HK-2 (cell line): ENCODE results near the gene DAZAP1.
A peak's percentile ranks its signal among the peaks of the same experiment; 100 is the strongest.

ENCODE experiments used
- DNase-seq: peaks from one replicate; pipeline ENCODE4 v3.0.0-alpha.2; 2018; ENCODE audit not compliant: unreplicated experiment

DAZAP1 gene

DNA sequence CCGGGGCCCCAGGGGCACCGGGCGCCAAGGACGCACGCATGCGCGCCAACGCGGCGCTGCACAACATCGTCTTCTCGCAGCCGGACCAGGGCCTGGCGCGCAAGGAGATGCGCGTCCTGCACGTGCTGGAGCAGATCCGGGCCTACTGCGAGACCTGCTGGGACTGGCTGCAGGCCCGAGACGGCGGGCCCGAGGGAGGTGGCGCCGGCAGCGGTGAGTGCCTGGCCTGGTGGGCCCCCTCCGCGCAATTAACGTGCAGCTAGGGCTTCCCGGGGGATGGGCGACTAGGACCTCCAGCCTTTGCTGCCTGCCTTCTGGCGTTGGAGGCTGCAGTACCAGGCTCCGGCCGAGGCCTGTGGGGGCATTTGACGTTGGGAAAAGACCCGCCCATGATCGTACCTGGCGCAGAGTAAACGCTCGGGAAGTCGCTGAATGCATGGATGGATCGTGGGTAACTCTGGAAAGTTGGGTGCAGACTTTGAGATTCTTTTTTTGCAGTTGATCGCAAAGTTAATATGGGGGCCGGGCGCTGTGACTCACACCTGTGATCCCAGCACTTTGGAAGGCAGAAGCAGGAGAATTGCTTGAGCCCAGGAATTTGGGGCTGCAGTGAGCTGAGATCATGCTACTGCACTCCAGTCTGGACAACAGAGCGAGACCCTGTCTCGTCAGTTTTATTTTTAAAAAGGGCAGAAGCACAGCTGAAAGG, 49.8 kb downstream of the DAZAP1 start:
- DNase-seq, result no peak

DNA sequence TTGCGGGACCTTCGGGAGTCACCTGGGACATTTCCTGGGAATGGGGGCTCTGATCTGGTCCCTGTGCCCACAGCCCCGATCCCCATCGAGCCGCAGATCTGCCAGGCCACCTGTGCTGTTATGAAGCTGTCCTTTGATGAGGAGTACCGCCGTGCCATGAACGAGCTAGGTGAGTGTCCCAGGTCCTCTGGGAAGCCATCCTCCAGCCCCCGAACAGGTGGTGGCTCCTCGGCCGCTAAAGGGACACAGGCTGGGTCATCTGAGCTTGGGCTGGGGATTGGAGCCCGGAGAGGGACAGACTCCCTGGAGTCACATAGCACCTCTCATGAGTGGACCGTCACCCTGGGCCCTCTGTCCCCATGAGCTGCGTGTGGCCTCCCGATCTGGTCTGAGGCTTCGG, 50.5 kb downstream of the DAZAP1 start:
- no peak for DNase-seq

DNA sequence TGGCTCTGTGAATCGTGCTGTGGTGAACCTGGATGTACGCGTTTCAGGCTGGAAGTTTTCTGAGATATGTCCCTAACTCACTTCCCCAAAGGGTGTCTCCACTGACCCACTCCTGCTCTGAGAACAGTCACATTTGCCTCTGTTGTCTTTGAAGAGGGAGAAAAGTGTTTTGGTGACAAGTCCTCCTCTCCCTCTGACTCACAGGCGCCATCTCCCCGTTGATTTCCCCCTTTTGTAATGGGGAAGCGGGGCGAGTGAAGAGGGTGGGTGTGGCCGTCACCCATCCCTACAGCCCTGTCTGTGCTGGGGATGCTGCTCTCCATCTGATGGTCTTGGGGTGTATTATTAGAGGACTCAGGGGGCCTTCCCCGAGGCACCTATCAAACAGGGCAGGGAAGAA, 52.1 kb downstream of the DAZAP1 start:
- no peak for DNase-seq

DNA sequence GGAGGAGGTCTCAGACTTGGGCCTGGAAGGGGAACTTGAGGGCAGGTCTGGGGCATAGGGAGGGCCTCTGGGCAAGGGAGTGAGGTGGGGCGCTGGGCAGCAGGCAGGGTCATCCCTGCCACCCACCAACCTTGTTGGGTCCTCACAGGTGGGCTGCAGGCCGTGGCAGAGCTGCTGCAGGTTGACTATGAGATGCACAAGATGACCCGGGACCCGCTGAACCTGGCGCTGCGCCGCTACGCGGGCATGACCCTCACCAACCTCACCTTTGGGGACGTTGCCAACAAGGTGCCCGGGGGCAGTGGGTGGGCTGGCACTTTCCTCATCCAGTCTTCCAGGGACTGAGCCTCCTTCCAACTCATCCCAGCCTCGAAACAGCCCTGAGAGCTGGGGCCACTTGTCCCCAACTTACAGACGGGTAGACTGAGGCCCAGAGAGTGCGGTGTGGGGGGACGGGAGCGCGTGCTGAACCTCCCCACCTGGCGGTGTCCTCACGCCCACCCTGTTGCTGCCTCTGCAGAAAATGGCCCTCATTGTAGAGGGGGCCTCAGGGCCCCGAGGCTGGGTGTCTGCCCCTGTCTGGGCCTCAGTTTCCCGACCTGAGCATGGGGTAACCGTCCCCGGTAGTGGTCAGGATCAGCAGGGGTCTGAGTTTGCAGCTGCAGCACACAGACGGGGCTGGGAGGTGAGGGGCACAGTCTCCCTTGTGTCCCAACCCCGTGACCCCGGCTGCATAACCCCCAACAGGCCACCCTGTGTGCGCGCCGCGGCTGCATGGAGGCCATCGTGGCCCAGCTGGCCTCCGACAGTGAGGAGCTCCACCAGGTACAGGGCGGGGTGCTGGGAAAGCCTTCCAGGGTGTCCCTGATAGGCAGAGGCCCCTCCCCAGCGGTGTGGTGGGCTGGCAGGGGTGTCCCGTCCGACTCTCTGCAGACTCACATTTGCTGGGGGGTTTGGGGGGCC, 52.9 kb downstream of the DAZAP1 start:
- no peak for DNase-seq

DNA sequence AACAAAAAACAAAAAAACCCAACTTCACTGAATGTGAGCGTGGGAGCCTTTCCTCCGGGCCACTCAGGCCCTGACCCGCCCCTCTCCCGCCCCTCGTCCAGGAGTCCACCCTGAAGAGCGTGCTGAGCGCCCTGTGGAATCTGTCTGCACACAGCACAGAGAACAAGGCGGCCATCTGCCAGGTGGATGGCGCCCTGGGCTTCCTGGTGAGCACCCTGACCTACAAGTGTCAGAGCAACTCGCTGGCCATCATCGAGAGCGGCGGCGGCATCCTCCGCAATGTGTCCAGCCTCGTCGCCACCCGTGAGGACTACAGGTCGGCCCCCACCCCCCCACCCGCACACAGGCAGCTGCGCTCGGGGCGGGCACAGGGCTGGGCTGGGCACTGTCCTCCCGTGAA, 54.5 kb downstream of the DAZAP1 start:
- no peak for DNase-seq

DNA sequence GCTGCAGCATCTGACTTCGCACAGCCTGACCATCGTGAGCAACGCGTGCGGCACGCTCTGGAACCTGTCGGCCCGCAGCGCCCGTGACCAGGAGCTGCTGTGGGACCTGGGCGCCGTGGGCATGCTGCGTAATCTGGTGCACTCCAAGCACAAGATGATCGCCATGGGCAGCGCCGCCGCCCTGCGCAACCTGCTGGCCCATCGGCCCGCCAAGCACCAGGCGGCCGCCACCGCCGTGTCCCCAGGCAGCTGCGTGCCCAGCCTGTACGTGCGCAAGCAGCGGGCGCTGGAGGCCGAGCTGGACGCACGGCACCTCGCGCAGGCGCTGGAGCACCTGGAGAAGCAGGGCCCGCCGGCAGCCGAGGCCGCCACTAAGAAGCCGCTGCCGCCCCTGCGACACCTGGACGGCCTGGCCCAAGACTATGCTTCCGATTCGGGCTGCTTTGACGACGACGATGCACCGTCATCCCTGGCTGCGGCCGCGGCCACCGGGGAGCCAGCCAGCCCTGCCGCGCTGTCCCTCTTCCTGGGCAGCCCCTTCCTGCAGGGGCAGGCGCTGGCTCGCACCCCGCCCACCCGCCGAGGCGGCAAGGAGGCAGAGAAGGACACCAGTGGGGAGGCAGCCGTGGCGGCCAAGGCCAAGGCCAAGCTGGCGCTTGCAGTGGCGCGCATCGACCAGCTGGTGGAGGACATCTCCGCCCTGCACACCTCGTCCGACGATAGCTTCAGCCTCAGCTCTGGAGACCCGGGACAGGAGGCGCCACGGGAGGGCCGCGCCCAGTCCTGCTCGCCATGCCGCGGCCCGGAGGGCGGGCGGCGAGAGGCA, 58.0 kb downstream of the DAZAP1 start:
- no peak for DNase-seq

DNA sequence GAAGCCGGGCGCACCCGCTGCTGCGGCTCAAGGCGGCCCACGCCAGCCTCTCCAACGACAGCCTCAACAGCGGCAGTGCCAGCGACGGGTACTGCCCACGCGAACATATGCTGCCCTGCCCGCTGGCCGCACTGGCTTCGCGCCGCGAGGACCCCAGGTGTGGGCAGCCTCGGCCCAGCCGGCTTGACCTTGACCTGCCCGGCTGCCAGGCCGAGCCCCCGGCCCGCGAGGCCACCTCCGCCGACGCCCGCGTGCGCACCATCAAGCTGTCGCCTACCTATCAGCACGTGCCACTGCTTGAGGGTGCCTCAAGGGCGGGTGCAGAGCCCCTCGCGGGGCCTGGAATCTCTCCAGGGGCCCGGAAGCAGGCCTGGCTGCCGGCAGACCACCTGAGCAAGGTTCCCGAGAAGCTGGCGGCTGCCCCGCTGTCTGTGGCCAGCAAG, 58.7 kb downstream of the DAZAP1 start:
- DNase-seq, result no peak

DNA sequence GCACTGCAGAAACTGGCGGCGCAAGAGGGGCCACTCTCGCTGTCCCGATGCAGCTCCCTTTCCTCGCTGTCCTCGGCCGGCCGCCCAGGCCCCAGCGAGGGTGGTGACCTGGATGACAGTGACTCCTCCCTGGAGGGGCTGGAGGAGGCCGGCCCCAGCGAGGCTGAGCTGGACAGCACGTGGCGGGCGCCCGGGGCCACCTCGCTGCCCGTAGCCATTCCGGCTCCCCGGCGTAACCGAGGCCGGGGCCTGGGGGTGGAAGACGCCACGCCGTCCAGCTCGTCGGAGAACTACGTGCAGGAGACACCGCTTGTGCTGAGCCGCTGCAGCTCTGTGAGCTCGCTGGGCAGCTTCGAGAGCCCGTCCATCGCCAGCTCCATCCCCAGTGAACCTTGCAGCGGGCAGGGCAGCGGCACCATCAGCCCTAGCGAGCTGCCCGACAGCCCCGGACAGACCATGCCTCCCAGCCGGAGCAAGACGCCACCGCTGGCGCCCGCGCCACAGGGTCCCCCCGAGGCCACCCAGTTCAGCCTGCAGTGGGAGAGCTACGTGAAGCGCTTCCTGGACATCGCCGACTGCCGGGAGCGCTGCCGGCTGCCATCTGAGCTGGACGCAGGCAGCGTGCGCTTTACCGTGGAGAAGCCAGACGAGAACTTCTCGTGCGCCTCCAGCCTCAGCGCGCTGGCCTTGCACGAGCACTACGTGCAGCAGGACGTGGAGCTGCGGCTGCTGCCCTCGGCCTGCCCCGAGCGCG, 59.3 kb downstream of the DAZAP1 start:
- DNase-seq, result no peak

DNA sequence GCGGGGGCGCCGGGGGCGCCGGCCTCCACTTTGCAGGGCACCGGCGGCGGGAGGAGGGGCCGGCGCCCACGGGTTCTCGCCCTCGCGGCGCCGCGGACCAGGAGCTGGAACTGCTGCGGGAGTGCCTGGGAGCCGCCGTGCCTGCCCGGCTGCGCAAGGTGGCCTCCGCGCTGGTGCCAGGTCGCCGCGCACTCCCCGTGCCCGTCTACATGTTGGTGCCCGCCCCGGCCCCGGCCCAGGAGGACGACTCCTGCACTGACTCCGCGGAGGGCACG, 59.8 kb downstream of the DAZAP1 start:
- DNase-seq, result no peak

DNA sequence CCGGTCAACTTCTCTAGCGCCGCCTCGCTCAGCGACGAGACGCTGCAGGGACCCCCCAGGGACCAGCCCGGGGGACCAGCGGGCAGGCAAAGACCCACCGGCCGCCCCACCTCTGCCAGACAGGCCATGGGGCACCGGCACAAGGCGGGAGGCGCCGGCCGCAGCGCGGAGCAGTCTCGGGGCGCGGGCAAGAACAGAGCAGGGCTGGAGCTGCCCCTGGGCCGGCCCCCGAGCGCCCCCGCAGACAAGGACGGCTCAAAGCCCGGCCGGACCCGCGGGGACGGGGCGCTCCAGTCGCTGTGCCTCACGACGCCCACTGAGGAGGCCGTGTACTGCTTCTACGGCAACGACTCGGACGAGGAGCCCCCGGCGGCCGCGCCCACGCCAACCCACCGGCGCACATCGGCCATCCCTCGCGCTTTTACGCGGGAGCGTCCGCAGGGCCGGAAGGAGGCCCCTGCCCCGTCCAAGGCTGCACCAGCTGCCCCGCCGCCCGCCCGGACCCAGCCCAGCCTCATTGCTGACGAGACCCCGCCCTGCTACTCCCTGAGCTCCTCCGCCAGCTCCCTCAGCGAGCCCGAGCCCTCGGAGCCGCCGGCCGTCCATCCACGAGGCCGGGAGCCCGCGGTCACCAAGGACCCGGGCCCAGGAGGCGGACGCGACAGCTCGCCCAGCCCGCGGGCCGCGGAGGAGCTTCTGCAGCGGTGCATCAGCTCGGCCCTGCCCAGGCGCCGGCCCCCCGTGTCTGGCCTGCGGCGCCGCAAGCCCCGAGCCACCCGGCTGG, 60.3 kb downstream of the DAZAP1 start:
- DNase-seq, result no peak

DNA sequence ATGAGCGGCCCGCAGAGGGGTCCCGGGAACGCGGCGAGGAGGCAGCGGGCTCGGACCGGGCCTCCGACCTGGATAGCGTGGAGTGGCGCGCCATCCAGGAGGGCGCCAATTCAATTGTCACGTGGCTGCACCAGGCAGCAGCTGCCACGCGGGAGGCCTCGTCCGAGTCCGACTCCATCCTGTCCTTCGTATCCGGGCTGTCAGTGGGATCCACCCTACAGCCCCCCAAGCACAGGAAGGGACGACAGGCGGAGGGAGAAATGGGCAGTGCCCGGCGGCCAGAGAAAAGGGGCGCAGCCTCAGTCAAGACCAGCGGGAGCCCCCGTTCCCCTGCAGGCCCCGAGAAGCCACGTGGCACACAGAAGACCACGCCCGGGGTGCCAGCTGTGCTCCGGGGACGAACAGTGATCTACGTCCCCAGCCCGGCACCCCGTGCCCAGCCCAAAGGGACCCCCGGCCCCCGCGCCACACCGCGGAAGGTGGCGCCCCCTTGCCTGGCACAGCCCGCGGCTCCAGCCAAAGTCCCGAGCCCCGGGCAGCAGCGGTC, 61.0 kb downstream of the DAZAP1 start:
- DNase-seq, result peak; percentile 69

DNA sequence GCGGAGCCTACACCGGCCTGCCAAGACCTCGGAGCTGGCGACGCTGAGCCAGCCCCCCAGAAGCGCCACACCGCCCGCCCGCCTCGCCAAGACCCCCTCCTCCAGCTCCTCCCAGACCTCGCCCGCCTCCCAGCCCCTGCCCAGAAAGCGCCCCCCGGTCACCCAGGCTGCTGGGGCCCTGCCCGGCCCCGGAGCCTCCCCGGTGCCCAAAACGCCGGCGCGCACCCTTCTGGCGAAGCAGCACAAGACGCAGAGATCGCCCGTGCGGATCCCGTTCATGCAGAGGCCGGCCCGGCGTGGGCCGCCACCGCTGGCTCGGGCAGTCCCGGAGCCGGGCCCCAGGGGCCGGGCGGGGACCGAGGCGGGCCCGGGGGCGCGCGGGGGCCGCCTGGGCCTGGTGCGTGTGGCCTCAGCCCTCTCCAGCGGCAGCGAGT, 61.5 kb downstream of the DAZAP1 start:
- peak; percentile 66 for DNase-seq

DNA sequence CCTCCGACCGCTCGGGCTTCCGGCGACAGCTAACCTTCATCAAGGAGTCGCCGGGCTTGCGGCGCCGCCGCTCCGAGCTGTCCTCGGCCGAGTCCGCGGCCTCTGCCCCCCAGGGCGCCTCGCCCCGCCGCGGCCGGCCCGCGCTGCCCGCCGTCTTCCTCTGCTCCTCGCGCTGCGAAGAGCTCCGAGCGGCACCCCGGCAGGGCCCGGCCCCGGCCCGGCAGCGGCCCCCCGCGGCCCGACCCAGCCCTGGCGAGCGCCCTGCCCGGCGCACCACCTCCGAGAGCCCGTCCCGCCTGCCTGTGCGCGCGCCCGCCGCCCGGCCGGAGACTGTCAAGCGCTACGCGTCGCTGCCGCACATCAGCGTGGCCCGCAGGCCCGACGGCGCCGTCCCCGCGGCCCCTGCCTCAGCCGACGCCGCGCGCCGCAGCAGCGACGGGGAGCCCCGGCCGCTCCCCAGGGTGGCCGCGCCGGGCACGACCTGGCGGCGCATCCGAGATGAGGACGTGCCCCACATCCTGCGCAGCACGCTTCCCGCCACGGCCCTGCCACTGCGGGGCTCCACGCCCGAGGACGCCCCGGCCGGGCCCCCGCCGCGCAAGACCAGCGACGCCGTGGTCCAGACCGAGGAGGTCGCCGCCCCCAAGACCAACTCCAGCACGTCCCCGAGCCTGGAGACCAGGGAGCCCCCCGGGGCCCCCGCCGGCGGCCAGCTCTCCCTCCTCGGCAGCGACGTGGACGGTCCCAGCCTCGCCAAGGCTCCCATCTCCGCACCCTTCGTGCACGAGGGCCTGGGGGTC, 62.1 kb downstream of the DAZAP1 start:
- peak; percentile 63 for DNase-seq

DNA sequence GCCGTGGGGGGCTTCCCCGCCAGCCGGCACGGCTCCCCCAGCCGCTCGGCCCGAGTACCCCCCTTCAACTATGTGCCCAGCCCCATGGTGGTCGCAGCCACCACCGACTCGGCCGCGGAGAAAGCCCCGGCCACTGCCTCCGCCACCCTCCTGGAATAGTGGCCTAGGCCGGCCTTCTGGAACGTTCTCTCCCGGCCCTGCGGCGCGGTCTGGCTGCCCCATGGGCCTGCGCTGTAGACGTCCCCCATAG, 62.6 kb downstream of the DAZAP1 start:
- DNase-seq, result no peak

DNA sequence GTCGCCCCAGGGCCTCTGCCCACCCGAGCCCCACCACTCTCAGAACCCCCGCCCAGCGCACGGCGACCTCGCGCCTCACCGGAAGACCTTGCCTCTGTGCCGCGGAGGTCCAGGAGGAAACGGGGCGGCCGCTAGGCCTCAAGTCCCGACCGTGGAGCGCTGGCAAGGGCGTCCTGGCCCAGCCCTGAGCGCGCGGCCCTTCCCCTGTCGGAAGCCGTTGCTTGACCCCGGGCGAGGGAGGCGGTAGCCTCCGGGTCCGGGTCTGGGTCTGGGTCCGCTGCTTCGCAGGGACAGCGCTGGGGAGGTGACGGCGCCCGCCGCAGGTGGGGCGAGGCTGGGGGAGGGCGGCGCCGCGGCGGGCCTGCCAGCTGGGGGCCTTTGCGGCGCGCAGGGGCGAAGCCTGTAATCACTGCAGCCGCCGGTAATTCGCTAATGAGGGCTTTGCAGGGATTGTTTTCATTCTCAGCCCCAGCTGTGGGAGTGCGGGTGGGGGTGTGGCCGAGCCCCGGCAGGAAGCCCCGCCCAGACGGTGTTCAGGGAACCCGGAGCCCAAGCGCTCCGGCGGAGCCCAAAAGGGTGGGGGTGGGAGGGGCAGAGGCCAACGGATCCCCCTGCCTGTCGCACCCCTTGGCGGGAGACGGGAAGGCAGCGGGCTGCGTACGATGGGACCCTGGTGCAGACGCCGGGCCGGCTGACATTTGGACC, 63.1 kb downstream of the DAZAP1 start:
- DNase-seq, result peak; percentile 81

DNA sequence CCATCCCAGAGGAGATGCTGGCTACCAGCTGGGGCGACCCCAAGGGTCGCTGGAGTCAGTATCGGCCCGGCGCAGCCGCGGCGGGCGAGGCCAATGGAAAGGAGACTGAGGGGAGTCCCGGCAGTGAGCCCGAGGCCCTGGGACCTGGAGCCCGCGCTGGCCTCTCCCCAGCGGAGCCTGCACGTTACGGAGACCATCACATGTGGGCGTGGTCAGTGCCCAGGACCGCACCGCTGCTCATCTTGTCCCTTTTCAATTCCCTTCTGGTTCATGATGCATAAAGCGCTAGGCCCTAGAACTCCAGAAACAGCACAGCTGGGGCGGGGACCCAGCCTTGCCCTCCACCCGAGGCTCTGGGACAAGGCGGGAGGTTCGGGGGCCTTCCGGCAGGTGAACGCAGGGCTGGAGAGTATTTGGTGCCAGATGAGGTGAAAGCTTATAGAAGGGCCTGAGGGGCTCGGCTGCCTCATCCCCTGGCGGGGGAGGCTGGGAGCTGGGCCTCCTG, 63.7 kb downstream of the DAZAP1 start:
- DNase-seq, result peak; percentile 76

DNA sequence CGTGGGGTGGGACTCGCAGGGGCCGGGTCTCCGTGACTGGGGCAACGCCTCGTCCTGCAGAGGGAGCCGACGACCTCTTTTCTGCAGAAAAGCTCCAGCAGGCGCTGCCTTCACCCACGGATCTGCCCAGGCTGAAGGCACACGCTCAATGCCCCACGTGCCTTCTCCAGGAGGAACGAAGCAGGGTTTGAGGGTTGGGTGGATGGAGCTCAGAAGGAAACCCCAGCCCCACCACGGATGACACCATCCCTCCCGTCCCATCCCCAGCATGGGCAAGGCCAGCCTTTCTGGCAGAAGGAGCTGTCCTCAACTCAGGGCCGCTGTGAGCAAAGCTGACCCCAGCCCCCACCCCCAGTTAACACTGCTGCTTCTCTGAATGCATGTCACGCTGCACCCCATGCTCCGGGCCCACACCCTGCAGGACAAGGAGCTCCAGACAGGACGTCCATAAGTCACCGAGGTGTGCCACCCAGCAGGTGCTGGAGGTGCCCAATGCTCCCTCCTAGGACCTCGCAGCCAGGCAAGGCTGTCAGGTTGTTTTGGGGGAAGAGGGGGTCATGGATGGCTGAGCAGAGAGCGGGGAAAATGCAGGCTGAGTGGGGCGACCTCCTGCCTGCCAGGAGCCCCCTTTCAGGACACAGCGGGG, 64.3 kb downstream of the DAZAP1 start:
- peak; percentile 57 for DNase-seq

DNA sequence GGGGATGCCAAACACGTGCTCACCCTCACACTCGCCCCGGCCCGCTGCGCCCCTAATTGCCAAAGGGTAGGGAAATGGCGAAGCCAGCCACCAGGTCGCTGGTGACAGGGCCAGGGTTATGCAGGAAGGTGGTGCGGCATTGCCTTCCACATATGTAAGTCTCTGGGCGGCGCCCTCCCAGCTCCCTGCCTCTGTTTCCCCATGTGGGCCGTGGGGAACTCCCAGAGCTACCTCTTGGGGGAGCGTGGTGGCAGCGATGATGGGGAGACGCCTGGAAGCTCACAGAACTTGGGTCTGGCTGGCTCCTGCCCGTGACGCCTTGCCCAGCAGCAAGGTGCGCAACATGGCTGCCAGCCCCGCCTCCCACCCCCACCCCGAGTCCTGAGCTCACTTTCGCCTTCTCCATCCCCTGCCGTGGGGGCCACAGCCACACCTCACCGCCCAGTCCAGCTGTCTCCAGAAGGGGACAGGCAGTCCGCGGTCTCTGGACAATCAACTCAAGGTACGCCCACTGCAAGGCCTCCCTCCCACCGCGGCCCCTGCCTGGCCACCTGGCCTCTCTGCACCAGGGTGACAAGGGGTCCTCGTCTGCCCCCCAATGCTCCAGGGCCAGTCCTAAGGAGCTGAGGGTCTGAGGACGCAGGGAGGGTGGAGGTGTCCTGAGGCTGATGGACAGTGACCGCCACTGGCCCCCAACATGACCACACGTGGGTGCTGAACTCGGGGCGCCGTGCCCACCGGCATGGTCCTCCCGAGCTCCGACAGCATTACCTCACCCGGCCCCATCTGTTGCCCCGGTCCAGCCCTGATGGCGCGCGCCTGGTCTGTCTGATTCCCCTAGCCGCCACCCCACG, 65.1 kb downstream of the DAZAP1 start:
- no peak for DNase-seq
